HepG2 (cell line): ENCODE measurements around the gene GPC6. TPM values are rescaled to one million over a fixed set of nuclear protein-coding genes. Genes with fewer than 3 reads are reported as not detected.

ENCODE experiments used
- ATAC-seq: fragments of 200-7000 bp; cut with Tn5 transposase; 3 replicates; pipeline ENCODE4 v1.9.1; 2020; ENCODE audit warnings: mild to moderate bottlenecking, moderate library complexity
- BruUV-seq: library from RNA; stranded (reverse); fragments of 400-500 nt; replicated peaks from 2 replicates; lab custom pipeline; 2021; lab: Mats Ljungman, UMichigan
- CTCF ChIA-PET: fragments of 300-600 bp; formaldehyde crosslinking; extraction: SDS; loops from one replicate; lab custom pipeline; 2021; ENCODE audit warnings: low total read pairs, inconsistent platforms, low intra/inter-chr PET ratio; lab: Yijun Ruan, JAX
- POLR2A ChIA-PET: fragments of 350-600 bp; sonication (Branson Sonifier 250); formaldehyde crosslinking; loops from one replicate; lab custom pipeline; 2020; ENCODE audit warnings: antibody characterized with exemption, inconsistent platforms; lab: Yijun Ruan, JAX
- DNase-seq: peaks from one replicate; pipeline ENCODE4 v3.0.0-alpha.2; 2015; ENCODE audit warnings: low spot score
- FAIRE-seq: peaks from 3 replicates; lab custom pipeline; 2011; peaks lifted over from hg19 to GRCh38; lab: Jason Lieb, UNC
- H2AFZ ChIP-seq: one replicate; pipeline ENCODE4 v1.6.1; 2011; ENCODE audit warnings: low read length, inconsistent platforms
- H3K27ac ChIP-seq: fragments of 300-600 bp; 3 replicates; pipeline ENCODE4 v1.8.0; 2011; ENCODE audit warnings: mixed run types, mild to moderate bottlenecking, mixed read lengths, low read length, inconsistent platforms; ENCODE audit not compliant: insufficient read depth; ENCODE audit errors: extremely low read length
- H3K27me3 ChIP-seq, 2 experiments: fragments of 200-600 bp in 1 of 2; 2 replicates in 1 of 2; 3 replicates in 1 of 2; pipeline versions ENCODE4 v1.6.0 to v1.8.0; 2011; ENCODE audit warnings: low read length in 2 of 2, mild to moderate bottlenecking in 2 of 2, moderate library complexity in 2 of 2, inconsistent platforms in 1 of 2; ENCODE audit not compliant: insufficient read depth in 2 of 2, control insufficient read depth in 1 of 2
- H3K36me3 ChIP-seq, 2 experiments: fragments of 200-600 bp in 1 of 2; replicated peaks in 1 of 2; 2 replicates in 1 of 2; 3 replicates in 1 of 2; pipeline versions ENCODE4 v1.5.1 to v1.8.0; 2011; ENCODE audit warnings: low read length in 2 of 2, inconsistent platforms in 1 of 2; ENCODE audit not compliant: insufficient read depth in 2 of 2, control insufficient read depth in 1 of 2
- H3K4me1 ChIP-seq: 2 replicates; pipeline ENCODE4 v1.5.1; 2012; ENCODE audit warnings: low read length, inconsistent platforms; ENCODE audit not compliant: insufficient read depth
- H3K4me2 ChIP-seq: 2 replicates; pipeline ENCODE4 v1.6.0; 2011; ENCODE audit warnings: low read depth, low read length, inconsistent platforms
- H3K4me3 ChIP-seq, 3 experiments: fragments of 200-600 bp in 1 of 3; sonication (generic), shearing (Covaris generic) in 1 of 3; replicated peaks in 1 of 3; 2 replicates each; pipeline ENCODE4 v1.5.1; 2011 to 2016; ENCODE audit warnings: low read length in 3 of 3, inconsistent platforms in 2 of 3, low read depth in 2 of 3, mild to moderate bottlenecking in 2 of 3, control low read depth in 1 of 3, mixed read lengths in 1 of 3; ENCODE audit not compliant: insufficient read depth in 1 of 3
- H3K79me2 ChIP-seq: one replicate; pipeline ENCODE4 v1.6.1; 2011; ENCODE audit warnings: low read length, inconsistent platforms; ENCODE audit not compliant: insufficient read depth
- H3K9ac ChIP-seq: 2 replicates; pipeline ENCODE4 v1.6.0; 2011; ENCODE audit warnings: mild to moderate bottlenecking, low read depth, low read length, inconsistent platforms; ENCODE audit not compliant: insufficient read depth
- H3K9me3 ChIP-seq: 2 replicates; pipeline ENCODE4 v1.5.1; 2012; ENCODE audit warnings: mild to moderate bottlenecking, low read length
- H4K20me1 ChIP-seq: 2 replicates; pipeline ENCODE4 v1.6.0; 2011; ENCODE audit warnings: inconsistent platforms, mild to moderate bottlenecking, low read length, moderate library complexity; ENCODE audit not compliant: insufficient read depth
- SNRNP70 ChIP-seq: fragments of 200-400 bp; formaldehyde crosslinking; IDR thresholded peaks from 2 replicates; pipeline ENCODE4 v1.6.1; 2017; ENCODE audit warnings: mild to moderate bottlenecking, low read depth, low read length, moderate library complexity
- THYN1 ChIP-seq: sonication (generic); formaldehyde crosslinking; IDR thresholded peaks from 2 replicates; pipeline ENCODE4 v1.8.1; 2023; ENCODE audit warnings: low read depth, mild to moderate bottlenecking, moderate library complexity, missing genetic modification reagents, borderline replicate concordance
- ZNF121 ChIP-seq: sonication (generic); formaldehyde crosslinking; IDR thresholded peaks from 2 replicates; pipeline ENCODE4 v1.5.0; 2020; ENCODE audit warnings: mild to moderate bottlenecking, missing genetic modification reagents
- ZNF138 ChIP-seq: sonication (generic); formaldehyde crosslinking; IDR thresholded peaks from 2 replicates; pipeline ENCODE4 v1.5.0; 2020; ENCODE audit warnings: mild to moderate bottlenecking, low read depth, missing genetic modification reagents
- ZNF891 ChIP-seq: sonication (generic); formaldehyde crosslinking; IDR thresholded peaks from 2 replicates; pipeline ENCODE4 v1.5.0; 2020; ENCODE audit warnings: mild to moderate bottlenecking, missing genetic modification reagents
- WGBS: methylation state at CpG from one replicate; pipeline ENCODE4 v1.1.6; 2017; ENCODE audit warnings: low lambda C conversion rate; 5-methylcytosine and 5-hydroxymethylcytosine counted together
- in situ Hi-C: cut with HindIII; loops from 2 replicates; pipeline ENCODE4 v1.10.0; 2017; ENCODE audit warnings: low pct_unique_long_range_greater_than_20kb; ENCODE audit not compliant: extremely low pct_ligation_motif_present
- intact Hi-C: fragments of 100-400 bp; cut with micrococcal nuclease; formaldehyde crosslinking; loops from one replicate; pipeline ENCODE4 v1.10.0; 2022; ENCODE audit not compliant: unreplicated experiment
- polyA plus RNA-seq, 8 experiments: library from polyadenylated mRNA; depleted of rRNA in 3 of 8; stranded (reverse) in 7 of 8; unstranded in 1 of 8; fragments of >200 nt; fragmentation: Illumina TruSeq in 4 of 8; extraction: Trizol in 4 of 8; gene quantifications; 2 replicates each; pipeline versions ENCODE4 v1.2.1 to v1.2.3, GENCODE V29; 2011 to 2016; ENCODE audit warnings: low read depth in 4 of 8, missing spikeins in 1 of 8, mixed read lengths in 1 of 8; ENCODE audit not compliant: insufficient read depth in 1 of 8
- total RNA-seq, 5 experiments: library from RNA; depleted of rRNA; stranded (reverse); fragments of >200 nt; fragmentation: Illumina TruSeq; extraction: Trizol; gene quantifications; 2 replicates each; pipeline ENCODE4 v1.2.3, GENCODE V29; 2016; ENCODE audit warnings: low read depth in 1 of 5
- TF ChIP-seq, protein P1 (sequence below), 2 experiments: IDR thresholded peaks; 2 replicates each; pipeline ENCODE4 v1.6.1; 2011 to 2012; ENCODE audit warnings: low read length in 2 of 2, borderline replicate concordance in 1 of 2, low read depth in 1 of 2, mild to moderate bottlenecking in 1 of 2, moderate library complexity in 1 of 2
- TF ChIP-seq, protein P2 (sequence below): sonication (generic); formaldehyde crosslinking; IDR thresholded peaks from 2 replicates; pipeline ENCODE4 v1.4.0; 2020; ENCODE audit warnings: missing genetic modification reagents
- TF ChIP-seq, protein P3 (sequence below): IDR thresholded peaks from 2 replicates; pipeline ENCODE4 v1.6.1; 2016; ENCODE audit warnings: low read depth

Gene GPC6
- total and polyA plus RNA-seq, 2 of the 13 experiments (the other 11 are each of a cell fraction or from before 2014, with no cell fraction given) = 24.5 to 33.9 TPM

DNA sequence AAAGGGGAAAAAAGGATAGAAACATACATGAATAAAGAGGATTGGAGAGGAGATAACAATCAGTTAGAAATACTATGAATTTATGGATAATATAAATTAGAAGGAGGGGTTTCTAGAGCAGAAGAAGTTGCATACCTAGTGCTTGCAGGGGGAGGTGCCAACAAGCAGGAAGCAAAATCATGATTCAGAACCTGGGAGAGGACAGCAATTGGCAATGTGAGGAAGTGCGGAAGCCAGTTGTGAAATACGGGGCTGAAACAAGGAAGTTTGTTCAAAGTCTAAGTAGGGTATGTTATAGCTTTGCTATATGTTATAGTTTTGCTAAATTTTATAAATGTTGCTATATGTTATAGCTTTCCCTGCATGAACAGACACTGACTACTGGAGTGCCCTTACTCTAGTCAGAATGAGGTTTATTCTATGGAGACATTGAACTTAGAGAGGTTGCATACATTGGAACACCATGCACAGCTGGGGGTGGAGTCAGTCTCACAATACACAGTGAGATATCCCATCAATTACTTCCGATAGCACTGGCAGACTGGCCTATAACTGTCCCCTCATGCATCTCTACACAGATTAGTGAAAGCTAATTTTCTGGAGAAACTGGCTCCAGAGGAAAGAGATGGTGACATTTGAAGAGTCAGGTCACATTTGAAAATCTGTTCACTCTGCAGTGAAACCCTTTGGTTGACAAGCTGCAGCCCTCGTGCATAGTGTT lies 92.1 kb downstream of the GPC6 start:
- TF ChIP-seq, protein P1, sequence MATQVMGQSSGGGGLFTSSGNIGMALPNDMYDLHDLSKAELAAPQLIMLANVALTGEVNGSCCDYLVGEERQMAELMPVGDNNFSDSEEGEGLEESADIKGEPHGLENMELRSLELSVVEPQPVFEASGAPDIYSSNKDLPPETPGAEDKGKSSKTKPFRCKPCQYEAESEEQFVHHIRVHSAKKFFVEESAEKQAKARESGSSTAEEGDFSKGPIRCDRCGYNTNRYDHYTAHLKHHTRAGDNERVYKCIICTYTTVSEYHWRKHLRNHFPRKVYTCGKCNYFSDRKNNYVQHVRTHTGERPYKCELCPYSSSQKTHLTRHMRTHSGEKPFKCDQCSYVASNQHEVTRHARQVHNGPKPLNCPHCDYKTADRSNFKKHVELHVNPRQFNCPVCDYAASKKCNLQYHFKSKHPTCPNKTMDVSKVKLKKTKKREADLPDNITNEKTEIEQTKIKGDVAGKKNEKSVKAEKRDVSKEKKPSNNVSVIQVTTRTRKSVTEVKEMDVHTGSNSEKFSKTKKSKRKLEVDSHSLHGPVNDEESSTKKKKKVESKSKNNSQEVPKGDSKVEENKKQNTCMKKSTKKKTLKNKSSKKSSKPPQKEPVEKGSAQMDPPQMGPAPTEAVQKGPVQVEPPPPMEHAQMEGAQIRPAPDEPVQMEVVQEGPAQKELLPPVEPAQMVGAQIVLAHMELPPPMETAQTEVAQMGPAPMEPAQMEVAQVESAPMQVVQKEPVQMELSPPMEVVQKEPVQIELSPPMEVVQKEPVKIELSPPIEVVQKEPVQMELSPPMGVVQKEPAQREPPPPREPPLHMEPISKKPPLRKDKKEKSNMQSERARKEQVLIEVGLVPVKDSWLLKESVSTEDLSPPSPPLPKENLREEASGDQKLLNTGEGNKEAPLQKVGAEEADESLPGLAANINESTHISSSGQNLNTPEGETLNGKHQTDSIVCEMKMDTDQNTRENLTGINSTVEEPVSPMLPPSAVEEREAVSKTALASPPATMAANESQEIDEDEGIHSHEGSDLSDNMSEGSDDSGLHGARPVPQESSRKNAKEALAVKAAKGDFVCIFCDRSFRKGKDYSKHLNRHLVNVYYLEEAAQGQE (IDR thresholded peaks at IDR 0.05; ENCODE audit: borderline replicate concordance in 1 of 2, low read depth in 1 of 2, low read length in 2 of 2) = peak in 1 of 2 experiments; percentile 71; a peak in 1 of 4 replicates
- TF ChIP-seq, protein P2, sequence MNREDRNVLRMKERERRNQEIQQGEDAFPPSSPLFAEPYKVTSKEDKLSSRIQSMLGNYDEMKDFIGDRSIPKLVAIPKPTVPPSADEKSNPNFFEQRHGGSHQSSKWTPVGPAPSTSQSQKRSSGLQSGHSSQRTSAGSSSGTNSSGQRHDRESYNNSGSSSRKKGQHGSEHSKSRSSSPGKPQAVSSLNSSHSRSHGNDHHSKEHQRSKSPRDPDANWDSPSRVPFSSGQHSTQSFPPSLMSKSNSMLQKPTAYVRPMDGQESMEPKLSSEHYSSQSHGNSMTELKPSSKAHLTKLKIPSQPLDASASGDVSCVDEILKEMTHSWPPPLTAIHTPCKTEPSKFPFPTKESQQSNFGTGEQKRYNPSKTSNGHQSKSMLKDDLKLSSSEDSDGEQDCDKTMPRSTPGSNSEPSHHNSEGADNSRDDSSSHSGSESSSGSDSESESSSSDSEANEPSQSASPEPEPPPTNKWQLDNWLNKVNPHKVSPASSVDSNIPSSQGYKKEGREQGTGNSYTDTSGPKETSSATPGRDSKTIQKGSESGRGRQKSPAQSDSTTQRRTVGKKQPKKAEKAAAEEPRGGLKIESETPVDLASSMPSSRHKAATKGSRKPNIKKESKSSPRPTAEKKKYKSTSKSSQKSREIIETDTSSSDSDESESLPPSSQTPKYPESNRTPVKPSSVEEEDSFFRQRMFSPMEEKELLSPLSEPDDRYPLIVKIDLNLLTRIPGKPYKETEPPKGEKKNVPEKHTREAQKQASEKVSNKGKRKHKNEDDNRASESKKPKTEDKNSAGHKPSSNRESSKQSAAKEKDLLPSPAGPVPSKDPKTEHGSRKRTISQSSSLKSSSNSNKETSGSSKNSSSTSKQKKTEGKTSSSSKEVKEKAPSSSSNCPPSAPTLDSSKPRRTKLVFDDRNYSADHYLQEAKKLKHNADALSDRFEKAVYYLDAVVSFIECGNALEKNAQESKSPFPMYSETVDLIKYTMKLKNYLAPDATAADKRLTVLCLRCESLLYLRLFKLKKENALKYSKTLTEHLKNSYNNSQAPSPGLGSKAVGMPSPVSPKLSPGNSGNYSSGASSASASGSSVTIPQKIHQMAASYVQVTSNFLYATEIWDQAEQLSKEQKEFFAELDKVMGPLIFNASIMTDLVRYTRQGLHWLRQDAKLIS (CRISPR knock-in tag) = no peak
- no peak for TF ChIP-seq SNRNP70
- TF ChIP-seq ZNF121 (CRISPR knock-in tag) = no peak
- TF ChIP-seq ZNF138 = no peak
- no peak for TF ChIP-seq THYN1 (CRISPR knock-in tag)
- no peak for TF ChIP-seq ZNF891 (CRISPR knock-in tag)
- TF ChIP-seq, protein P3, sequence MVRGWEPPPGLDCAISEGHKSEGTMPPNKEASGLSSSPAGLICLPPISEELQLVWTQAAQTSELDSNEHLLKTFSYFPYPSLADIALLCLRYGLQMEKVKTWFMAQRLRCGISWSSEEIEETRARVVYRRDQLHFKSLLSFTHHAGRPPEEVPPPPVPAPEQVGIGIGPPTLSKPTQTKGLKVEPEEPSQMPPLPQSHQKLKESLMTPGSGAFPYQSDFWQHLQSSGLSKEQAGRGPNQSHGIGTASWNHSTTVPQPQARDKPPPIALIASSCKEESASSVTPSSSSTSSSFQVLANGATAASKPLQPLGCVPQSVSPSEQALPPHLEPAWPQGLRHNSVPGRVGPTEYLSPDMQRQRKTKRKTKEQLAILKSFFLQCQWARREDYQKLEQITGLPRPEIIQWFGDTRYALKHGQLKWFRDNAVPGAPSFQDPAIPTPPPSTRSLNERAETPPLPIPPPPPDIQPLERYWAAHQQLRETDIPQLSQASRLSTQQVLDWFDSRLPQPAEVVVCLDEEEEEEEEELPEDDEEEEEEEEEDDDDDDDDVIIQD (CRISPR knock-in tag) = peak; percentile 29; the same call in 1 of the 2 replicates
- TF ChIP-seq, all 625 proteins: peak for 2
- WGBS = 83% methylated on average over 3 of the region's 4 CpGs
- ATAC-seq (no peak), FAIRE-seq (no peak), DNase-seq (peak; percentile 3)
- no peaks in the 10 kb centered on the region for H3K36me3 ChIP-seq
- H3K9ac ChIP-seq = no peak overlapping the region
- intact Hi-C loops = no loop called here
- H2AFZ ChIP-seq = no peak overlapping the region
- H3K27ac ChIP-seq = no peak overlapping the region
- ChIA-PET POLR2A (no interaction called here), CTCF (no interaction called here)
- H4K20me1 ChIP-seq = no peaks in the 10 kb centered on the region
- no peak overlapping the region for H3K4me3 ChIP-seq
- H3K9me3 ChIP-seq = no peaks in the 10 kb centered on the region
- H3K79me2 ChIP-seq = peaks cover 2% of the 10 kb centered on the region
- H3K4me1 ChIP-seq = no peaks in the 10 kb centered on the region
- H3K4me2 ChIP-seq = no peak overlapping the region
- in situ Hi-C loops = no loop called here
- H3K27me3 ChIP-seq = no peaks in the 10 kb centered on the region
- no TSS peak for BruUV-seq
